GM13976 (cell line): Measurements from ENCODE around the gene NECTIN1.

ENCODE experiments used
- DNase-seq: peaks from one replicate; pipeline ENCODE4 v3.0.0; 2012; ENCODE audit warnings: low spot score
- in situ Hi-C: fragments of 300-500 bp; cut with MboI; formaldehyde crosslinking; loops from one replicate; pipeline ENCODE4 v1.12.0; 2022; ENCODE audit warnings: low sequenced_read_pairs, mixed read lengths, inconsistent platforms; ENCODE audit not compliant: unreplicated experiment
- TF ChIP-seq, protein P1 (sequence below): IDR thresholded peaks from 2 replicates; pipeline ENCODE4 v1.5.1; 2012; ENCODE audit warnings: borderline replicate concordance, mild to moderate bottlenecking; ENCODE audit not compliant: insufficient read depth; ENCODE audit errors: extremely low read depth, missing control alignments, control extremely low read depth

Gene NECTIN1

GRCh38 chr11:119610836-119611426, 118.1 kb downstream of the NECTIN1 start:
- in situ Hi-C loops: no loop called here
- TF ChIP-seq, protein P1, sequence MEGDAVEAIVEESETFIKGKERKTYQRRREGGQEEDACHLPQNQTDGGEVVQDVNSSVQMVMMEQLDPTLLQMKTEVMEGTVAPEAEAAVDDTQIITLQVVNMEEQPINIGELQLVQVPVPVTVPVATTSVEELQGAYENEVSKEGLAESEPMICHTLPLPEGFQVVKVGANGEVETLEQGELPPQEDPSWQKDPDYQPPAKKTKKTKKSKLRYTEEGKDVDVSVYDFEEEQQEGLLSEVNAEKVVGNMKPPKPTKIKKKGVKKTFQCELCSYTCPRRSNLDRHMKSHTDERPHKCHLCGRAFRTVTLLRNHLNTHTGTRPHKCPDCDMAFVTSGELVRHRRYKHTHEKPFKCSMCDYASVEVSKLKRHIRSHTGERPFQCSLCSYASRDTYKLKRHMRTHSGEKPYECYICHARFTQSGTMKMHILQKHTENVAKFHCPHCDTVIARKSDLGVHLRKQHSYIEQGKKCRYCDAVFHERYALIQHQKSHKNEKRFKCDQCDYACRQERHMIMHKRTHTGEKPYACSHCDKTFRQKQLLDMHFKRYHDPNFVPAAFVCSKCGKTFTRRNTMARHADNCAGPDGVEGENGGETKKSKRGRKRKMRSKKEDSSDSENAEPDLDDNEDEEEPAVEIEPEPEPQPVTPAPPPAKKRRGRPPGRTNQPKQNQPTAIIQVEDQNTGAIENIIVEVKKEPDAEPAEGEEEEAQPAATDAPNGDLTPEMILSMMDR: no peak
- DNase-seq: no peak

DNA sequence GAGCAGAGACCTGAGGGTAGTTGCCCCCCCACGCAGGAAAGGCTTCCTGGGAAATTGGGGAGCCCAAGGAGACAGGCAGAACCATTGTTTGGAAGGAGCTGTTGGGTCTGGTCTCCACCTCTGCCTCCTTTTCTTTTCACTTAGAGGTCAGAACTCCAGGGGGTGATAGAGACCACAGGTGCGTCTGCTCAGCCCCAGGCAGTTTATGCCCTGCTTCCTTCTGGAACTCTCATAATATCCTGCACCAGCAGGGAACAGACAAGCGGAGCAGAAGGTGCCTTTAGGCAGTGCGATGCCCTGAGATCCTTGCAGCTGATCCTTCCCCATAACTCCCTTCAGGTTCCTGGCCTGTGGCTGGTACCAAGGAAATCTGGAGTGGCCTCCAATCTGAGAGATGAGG, 120.2 kb downstream of the NECTIN1 start:
- DNase-seq: no peak
- in situ Hi-C loops: no loop called here
- TF ChIP-seq, protein P1: no peak

GRCh38 chr11:119608201-119608600, 120.8 kb downstream of the NECTIN1 start:
- no peak for DNase-seq
- TF ChIP-seq, protein P1: no peak
- in situ Hi-C loops: no loop called here

DNA sequence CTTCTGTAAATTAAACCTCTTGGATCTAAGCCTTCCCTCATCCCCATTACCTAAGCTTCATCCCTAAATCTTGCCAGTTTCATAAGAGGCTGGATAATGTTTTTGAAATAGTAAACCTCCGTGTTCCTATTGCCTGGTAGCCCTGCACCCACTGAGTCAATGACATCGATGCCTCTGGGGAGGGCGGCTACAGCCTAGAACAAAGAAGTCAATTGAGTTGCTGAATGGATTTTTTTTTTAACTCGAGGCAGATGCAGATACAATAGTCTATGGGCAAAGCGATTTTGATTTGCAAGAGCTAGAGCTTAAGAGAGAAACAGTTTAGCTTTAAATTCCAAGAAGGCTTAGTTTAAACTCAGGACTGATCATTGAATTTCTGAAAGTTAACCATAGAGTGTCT, 121.3 kb downstream of the NECTIN1 start:
- TF ChIP-seq, protein P1: no peak
- no peak for DNase-seq
- in situ Hi-C loops: no loop called here

GRCh38 chr11:119605137-119605665, 123.8 kb downstream of the NECTIN1 start:
- in situ Hi-C loops: no loop called here
- no peak for DNase-seq
- TF ChIP-seq, protein P1: no peak

DNA sequence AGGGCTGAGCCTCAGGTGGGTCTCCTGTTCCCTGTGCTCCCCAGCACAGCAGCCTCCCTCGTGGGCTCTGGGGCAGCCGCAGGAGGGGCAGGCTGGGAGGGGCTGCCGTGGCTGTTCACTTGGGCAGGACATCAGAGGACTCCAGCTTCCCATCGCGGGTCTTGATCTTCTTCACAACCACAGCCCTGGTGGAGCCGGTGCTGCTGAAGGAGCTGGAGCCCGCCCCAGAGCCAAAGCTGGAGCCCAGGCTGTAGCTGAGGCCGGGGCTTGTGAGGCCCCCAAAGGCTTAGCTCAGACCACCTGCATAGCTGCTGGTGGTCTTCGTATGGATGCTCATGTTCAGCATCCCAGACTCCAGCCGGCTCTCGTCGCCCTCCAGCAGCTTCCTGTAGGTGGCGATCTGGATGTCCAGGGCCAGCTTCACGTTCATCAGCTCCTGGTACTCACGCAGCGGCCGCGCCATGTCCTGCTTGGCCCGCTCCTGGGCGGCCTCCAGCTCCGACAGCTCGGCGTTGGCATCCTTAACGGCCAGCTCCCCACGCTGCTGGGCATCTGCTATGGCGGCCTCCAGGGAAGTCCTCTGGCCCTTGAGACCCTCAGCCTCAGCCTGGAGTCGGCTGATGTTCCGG, 126.1 kb downstream of the NECTIN1 start:
- in situ Hi-C loops: no loop called here
- TF ChIP-seq, protein P1: no peak
- DNase-seq: no peak
